HCT116 (cell line): ENCODE measurements around the gene FSCN2. TPM values are rescaled to one million over a fixed set of nuclear protein-coding genes. Genes with fewer than 3 reads are reported as not detected.

Experiments
- ATAC-seq: fragments of 200-7000 bp; cut with Tn5 transposase; 2 replicates; pipeline ENCODE4 v1.9.1; 2020; ENCODE audit warnings: mild to moderate bottlenecking, moderate library complexity
- BruUV-seq: library from RNA; stranded (reverse); fragments of 400-500 nt; replicated peaks from 2 replicates; lab custom pipeline; 2021; lab: Mats Ljungman, UMichigan
- CTCF ChIA-PET: fragments of 300-600 bp; sonication (Branson Sonifier 250); formaldehyde crosslinking; loops from one replicate; lab custom pipeline; 2021; ENCODE audit warnings: antibody characterized with exemption; lab: Charles Lee
- POLR2A ChIA-PET: fragments of 300-600, 350-600 bp; sonication (Branson Sonifier 250); formaldehyde crosslinking; loops from one replicate; lab custom pipeline; 2021; ENCODE audit warnings: antibody characterized with exemption; lab: Charles Lee
- RAD21 ChIA-PET, 2 experiments: fragments of 300-600 bp; sonication (Branson Sonifier 250); formaldehyde crosslinking; loops; one replicate each; lab custom pipeline; 2023; ENCODE audit warnings: low total read pairs in 2 of 2; ENCODE audit not compliant: uncharacterized antibody in 2 of 2, unreplicated experiment in 2 of 2, low non-redundant PET in 1 of 2; lab: Charles Lee
- DNase-seq: peaks from one replicate; pipeline ENCODE4 v3.0.0-alpha.2; 2010; ENCODE audit warnings: low read depth, low spot score
- H2AFZ ChIP-seq: fragments of 200-600 bp; shearing (Covaris generic), sonication (generic); 2 replicates; pipeline ENCODE4 v1.6.1; 2017; ENCODE audit warnings: low read depth, mixed run types, mixed read lengths, antibody characterized with exemption, low read length; ENCODE audit not compliant: poor library complexity, severe bottlenecking
- H3K27ac ChIP-seq: 2 replicates; pipeline ENCODE4 v1.5.1; 2012; ENCODE audit warnings: low read depth, low read length
- H3K27me3 ChIP-seq: fragments of 200-600 bp; sonication (generic); 2 replicates; pipeline ENCODE4 v1.6.1; 2016; ENCODE audit warnings: mixed run types, low read length, mixed read lengths; ENCODE audit not compliant: insufficient read depth
- H3K36me3 ChIP-seq, 2 experiments: fragments of 200-500 bp in 1 of 2; fragments of 200-600 bp in 1 of 2; sonication (Bioruptor generic) in 1 of 2; sonication (generic) in 1 of 2; 2 replicates each; pipeline versions ENCODE4 v1.5.1 to v1.6.1; 2014 to 2016; ENCODE audit warnings: low read length in 2 of 2, inconsistent platforms in 1 of 2, mixed read lengths in 1 of 2, mixed run types in 1 of 2; ENCODE audit not compliant: insufficient read depth in 2 of 2, control insufficient read depth in 1 of 2
- H3K4me1 ChIP-seq, 2 experiments: fragments of 200-600 bp in 1 of 2; sonication (generic) in 1 of 2; 2 replicates each; pipeline versions ENCODE4 v1.5.1 to v1.6.1; 2012 to 2017; ENCODE audit warnings: low read length in 2 of 2, inconsistent platforms in 1 of 2, mild to moderate bottlenecking in 1 of 2, mixed read lengths in 1 of 2, mixed run types in 1 of 2, moderate library complexity in 1 of 2; ENCODE audit not compliant: insufficient read depth in 2 of 2, control insufficient read depth in 1 of 2
- H3K4me2 ChIP-seq: fragments of 200-600 bp; sonication (generic); 2 replicates; pipeline ENCODE4 v1.6.1; 2017; ENCODE audit warnings: mixed run types, low read length, mixed read lengths
- H3K4me3 ChIP-seq, 2 experiments: fragments of 200-600 bp in 1 of 2; sonication (generic) in 1 of 2; replicated peaks in 1 of 2; 2 replicates each; pipeline ENCODE4 v1.5.1; 2011 to 2016; ENCODE audit warnings: low read length in 2 of 2, control low read depth in 1 of 2, low read depth in 1 of 2, mild to moderate bottlenecking in 1 of 2, mixed read lengths in 1 of 2, mixed run types in 1 of 2
- H3K79me2 ChIP-seq: fragments of 200-600 bp; sonication (generic); 2 replicates; pipeline ENCODE4 v1.6.1; 2017; ENCODE audit warnings: mild to moderate bottlenecking, mixed run types, low read length, moderate library complexity, mixed read lengths; ENCODE audit not compliant: insufficient read depth
- H3K9ac ChIP-seq: fragments of 200-600 bp; sonication (generic); 2 replicates; pipeline ENCODE4 v1.6.1; 2016; ENCODE audit warnings: low read length, mixed read lengths
- H3K9me2 ChIP-seq: fragments of 200-600 bp; sonication (generic), shearing (Covaris generic); 2 replicates; pipeline ENCODE4 v1.6.1; 2017; ENCODE audit warnings: mixed run types, mild to moderate bottlenecking, moderate library complexity; ENCODE audit not compliant: insufficient read depth
- H3K9me3 ChIP-seq, 2 experiments: fragments of 200-500 bp in 1 of 2; fragments of 200-600 bp in 1 of 2; sonication (Bioruptor generic) in 1 of 2; sonication (generic) in 1 of 2; 2 replicates each; pipeline ENCODE4 v1.6.1; 2014 to 2017; ENCODE audit warnings: low read length in 2 of 2, mixed read lengths in 2 of 2, inconsistent platforms in 1 of 2, low read depth in 1 of 2, mild to moderate bottlenecking in 1 of 2, mixed run types in 1 of 2, moderate library complexity in 1 of 2; ENCODE audit not compliant: control insufficient read depth in 1 of 2, insufficient read depth in 1 of 2
- H4K20me1 ChIP-seq: fragments of 200-600 bp; sonication (generic), shearing (Covaris generic); 2 replicates; pipeline ENCODE4 v1.6.1; 2017; ENCODE audit warnings: mixed run types, mild to moderate bottlenecking, moderate library complexity; ENCODE audit not compliant: insufficient read depth
- ATF3 ChIP-seq: IDR thresholded peaks from 2 replicates; pipeline ENCODE4 v1.6.1; 2012
- EGR1 ChIP-seq: IDR thresholded peaks from 2 replicates; pipeline ENCODE4 v1.6.1; 2012; ENCODE audit warnings: low read depth
- EZH2 ChIP-seq: fragments of 200-600 bp; sonication (generic); IDR thresholded peaks from 2 replicates; pipeline ENCODE4 v1.6.1; 2017; ENCODE audit warnings: antibody characterized with exemption, mixed run types
- FOSL1 ChIP-seq: IDR thresholded peaks from 2 replicates; pipeline ENCODE4 v1.6.1; 2012; ENCODE audit warnings: low read depth
- JUND ChIP-seq: IDR thresholded peaks from 2 replicates; pipeline ENCODE4 v1.6.1; 2012
- MAX ChIP-seq: IDR thresholded peaks from 2 replicates; pipeline ENCODE4 v1.6.1; 2012
- REST ChIP-seq: IDR thresholded peaks from 2 replicates; pipeline ENCODE4 v1.6.1; 2012; ENCODE audit warnings: low read depth
- SP1 ChIP-seq: IDR thresholded peaks from 2 replicates; pipeline ENCODE4 v1.6.1; 2012; ENCODE audit warnings: low read depth
- ZFX ChIP-seq: fragments of 450-650 bp; IDR thresholded peaks from 2 replicates; pipeline ENCODE4 v1.6.1; 2017
- intact Hi-C: fragments of 100-400 bp; cut with micrococcal nuclease; formaldehyde crosslinking; loops from 2 replicates; pipeline ENCODE4 v1.10.0; 2022
- total RNA-seq: library from RNA; stranded (reverse); gene quantifications from one replicate; pipeline ENCODE4 v1.2.1, GENCODE V29; 2021; ENCODE audit not compliant: unreplicated experiment

Gene FSCN2
- total RNA-seq, 1 experiment from 2014 or later: 10.1 TPM

GRCh38 chr17:81579821-81580321 is 51.7 kb downstream of the FSCN2 start:
- peaks cover 41 to 60% of the 10 kb centered on the region in 2 experiments for H3K36me3 ChIP-seq
- H2AFZ ChIP-seq: no peak overlapping the region
- no peaks in the 10 kb centered on the region for H3K9me3 ChIP-seq
- POLR2A ChIA-PET: no interaction called here
- no TSS peak for BruUV-seq
- ATAC-seq: no peak
- H3K27ac ChIP-seq: no peak overlapping the region
- DNase-seq: no peak
- no peak overlapping the region for H3K9ac ChIP-seq
- H3K27me3 ChIP-seq: no peaks in the 10 kb centered on the region
- CTCF ChIA-PET: no interaction called here
- peaks cover 63% of the 10 kb centered on the region; the same call in 1 of the 2 replicates for H3K79me2 ChIP-seq
- peaks cover 8% of the 10 kb centered on the region; the same call in 1 of the 2 replicates for H4K20me1 ChIP-seq
- intact Hi-C loops: no loop called here
- no peak overlapping the region for H3K4me3 ChIP-seq
- H3K4me1 ChIP-seq: peaks cover 24 to 42% of the 10 kb centered on the region in 2 experiments
- RAD21 ChIA-PET: no interaction called here
- TF ChIP-seq EGR1 (no peak), EZH2 (no peak), MAX (no peak), REST (no peak), ATF3 (no peak), JUND (no peak), FOSL1 (no peak), SP1 (no peak), ZFX (no peak)
- H3K4me2 ChIP-seq: no peak overlapping the region
- H3K9me2 ChIP-seq: no peaks in the 10 kb centered on the region
